GM19099 (cell line): ENCODE results near the gene SPAG7.

ENCODE experiments used
- POLR2A ChIP-seq: IDR thresholded peaks from 3 replicates; pipeline ENCODE4 v1.6.1; 2011; ENCODE audit warnings: low read depth; ENCODE audit not compliant: insufficient read length; ENCODE audit errors: extremely low read depth

Gene SPAG7

GRCh38 chr17:4937553-4937952 is 30.1 kb downstream of the SPAG7 start:
- TF ChIP-seq POLR2A = no peak

GRCh38 chr17:4936436-4936835 is 31.2 kb downstream of the SPAG7 start:
- TF ChIP-seq POLR2A = no peak

GRCh38 chr17:4935650-4936049 is 32.0 kb downstream of the SPAG7 start:
- no peak for TF ChIP-seq POLR2A

GRCh38 chr17:4934173-4934979 is 33.2 kb downstream of the SPAG7 start:
- no peak for TF ChIP-seq POLR2A

- no peak for TF ChIP-seq POLR2A
Observed at GRCh38 chr17:4933646-4934045, 34.0 kb downstream of the SPAG7 start.

GRCh38 chr17:4932756-4933155 is 34.9 kb downstream of the SPAG7 start:
- TF ChIP-seq POLR2A = no peak

GRCh38 chr17:4931963-4932362 is 35.7 kb downstream of the SPAG7 start, which contains the start of gene GP1BA:
Gene GP1BA, plus strand, starts transcription at chr17:4932277. Its CDS starts 328 bp downstream, at chr17:4932605.
- no peak for TF ChIP-seq POLR2A

- TF ChIP-seq POLR2A = no peak
Observed at GRCh38 chr17:4928881-4929280, 38.7 kb downstream of the SPAG7 start.

GRCh38 chr17:4921320-4921719 is 46.3 kb downstream of the SPAG7 start:
- no peak for TF ChIP-seq POLR2A

GRCh38 chr17:4920351-4921048 is 47.1 kb downstream of the SPAG7 start:
- no peak for TF ChIP-seq POLR2A

- TF ChIP-seq POLR2A = no peak
Observed at GRCh38 chr17:4919511-4920047, 48.0 kb downstream of the SPAG7 start.

- no peak for TF ChIP-seq POLR2A
Observed at GRCh38 chr17:4913994-4914393, 53.6 kb downstream of the SPAG7 start.
